Measurements from ENCODE around the gene FARP1. TPM values are rescaled to one million over a fixed set of nuclear protein-coding genes. Genes with fewer than 3 reads are reported as not detected.

Gene FARP1
- polyA plus RNA-seq, 1 of the 3 experiments (the other 2 are of a cell fraction), result 12.0 TPM

- WGBS (ENCODE audit: low lambda C conversion rate), result 95% methylated on average over 21 of the region's 21 CpGs
- Histone ChIP-seq H2AFZ (ENCODE audit: low read depth) (no peak overlapping the region), H3K9me3 (no peaks in the 10 kb centered on the region), H3K27me3 (ENCODE audit: insufficient read depth) (no peaks in the 10 kb centered on the region), H3K36me3 (replicated peaks in 1 of 2; ENCODE audit: control insufficient read depth in 1 of 2, insufficient read depth in 2 of 2, low read length in 1 of 2) (peaks cover 0 to 27% of the 10 kb centered on the region in 2 experiments), H3F3A (replicated peaks; ENCODE audit: insufficient read depth) (no peaks in the 10 kb centered on the region), H3K4me3 (ENCODE audit: low read depth in 2 of 2, low read length in 1 of 2) (no peak overlapping the region), H3K4me1 (ENCODE audit: control insufficient read depth in 1 of 2, insufficient read depth in 2 of 2, low read depth in 1 of 2, low read length in 1 of 2) (peaks cover 3 to 8% of the 10 kb centered on the region in 2 experiments; a peak in 2 of 4 replicates), H3K79me2 (ENCODE audit: insufficient read depth) (no peaks in the 10 kb centered on the region), H3K9me2 (no peaks in the 10 kb centered on the region), H4K20me1 (ENCODE audit: insufficient read depth) (no peaks in the 10 kb centered on the region), H3K27ac (ENCODE audit: low read depth in 2 of 2, low read length in 1 of 2) (no peak overlapping the region), H3K4me2 (no peak overlapping the region), H3K9ac (no peak overlapping the region)
- DNase-seq, result no peak
- TF ChIP-seq YY1 (IDR thresholded peaks at IDR 0.05; ENCODE audit: low read depth) (no peak), REST (IDR thresholded peaks at IDR 0.05; ENCODE audit: low read depth, low read length) (peak; percentile 65; the same call in 1 of the 2 replicates), EP300 (IDR thresholded peaks at IDR 0.05; ENCODE audit: borderline replicate concordance in 1 of 2, low read depth in 1 of 2, low read length in 1 of 2) (no peak)
- ChIA-PET CTCF (interaction anchor here (1.0 to 1.5 kb wide), 4 partner anchors 212 to 585 kb away, joined by 4 to 5 read pairs (median 4); no protein-coding TSS in a partner anchor), POLR2A (no interaction called here)
Observed at GRCh38 chr13:98441056-98441676, 298.3 kb downstream of the FARP1 start.

- Histone ChIP-seq H4K20me1 (ENCODE audit: insufficient read depth) (no peaks in the 10 kb centered on the region), H3K27ac (ENCODE audit: low read depth in 2 of 2, low read length in 1 of 2) (peak overlapping the region in 1 of 2 experiments; percentile 48; a peak in 3 of 4 replicates), H3K9me2 (no peaks in the 10 kb centered on the region), H3K4me2 (no peak overlapping the region), H3K9me3 (no peaks in the 10 kb centered on the region), H3K79me2 (ENCODE audit: insufficient read depth) (no peaks in the 10 kb centered on the region), H3K27me3 (ENCODE audit: insufficient read depth) (no peaks in the 10 kb centered on the region), H3K9ac (no peak overlapping the region), H3K4me1 (ENCODE audit: control insufficient read depth in 1 of 2, insufficient read depth in 2 of 2, low read depth in 1 of 2, low read length in 1 of 2) (peaks cover 3 to 8% of the 10 kb centered on the region in 2 experiments; a peak in 2 of 4 replicates), H3K4me3 (ENCODE audit: low read depth in 2 of 2, low read length in 1 of 2) (no peak overlapping the region), H3F3A (replicated peaks; ENCODE audit: insufficient read depth) (no peaks in the 10 kb centered on the region), H3K36me3 (replicated peaks in 1 of 2; ENCODE audit: control insufficient read depth in 1 of 2, insufficient read depth in 2 of 2, low read length in 1 of 2) (peaks cover 0 to 34% of the 10 kb centered on the region in 2 experiments), H2AFZ (ENCODE audit: low read depth) (no peak overlapping the region)
- WGBS (ENCODE audit: low lambda C conversion rate), result 88% methylated on average over 20 of the region's 27 CpGs
- DNase-seq, result no peak
- POLR2A ChIA-PET, result no interaction called here
- TF ChIP-seq MXI1 (IDR thresholded peaks at IDR 0.05; ENCODE audit: low read depth, low read length) (no peak), CTCF (IDR thresholded peaks at IDR 0.05) (no peak), REST (IDR thresholded peaks at IDR 0.05; ENCODE audit: low read depth, low read length) (no peak)
- CTCF ChIA-PET, result interaction anchor here (1.1 to 1.4 kb wide), 3 partner anchors 211 to 242 kb away, joined by 3 to 5 read pairs (median 3); no protein-coding TSS in a partner anchor
Observed at GRCh38 chr13:98442391-98443230, 299.7 kb downstream of the FARP1 start.
